IPS-11a (cell line): ENCODE data around the gene PARP2.
"Not testable (repeated sequence)": the region's sequence is repeated elsewhere in the genome, so short reads cannot be mapped to it uniquely, and the experiment has no call there.

Experiments
- H3K4me3 ChIP-seq: one replicate; pipeline ENCODE4 v1.5.1; 2013; ENCODE audit warnings: low read depth, low read length, control low read depth

PARP2 gene

DNA sequence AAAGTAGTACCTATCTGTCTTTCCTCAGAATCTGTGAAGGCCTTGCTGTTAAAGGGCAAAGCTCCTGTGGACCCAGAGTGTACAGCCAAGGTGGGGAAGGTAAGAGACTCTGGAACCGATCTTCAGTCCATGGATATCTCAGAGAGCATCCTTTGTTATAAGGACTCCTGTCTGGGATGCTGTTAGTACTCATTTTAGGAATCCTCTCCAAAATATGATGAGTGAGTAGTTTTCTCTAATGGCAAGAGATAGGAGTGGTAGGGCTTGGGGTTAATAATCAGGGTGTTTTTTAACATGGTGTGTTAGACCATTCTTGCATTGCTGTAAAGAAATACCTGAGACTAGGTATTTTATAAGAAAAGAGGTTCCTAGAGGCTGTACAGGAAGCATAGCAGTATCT is 1.9 kb downstream of the PARP2 start:
- H3K4me3 ChIP-seq, result no peak overlapping the region

DNA sequence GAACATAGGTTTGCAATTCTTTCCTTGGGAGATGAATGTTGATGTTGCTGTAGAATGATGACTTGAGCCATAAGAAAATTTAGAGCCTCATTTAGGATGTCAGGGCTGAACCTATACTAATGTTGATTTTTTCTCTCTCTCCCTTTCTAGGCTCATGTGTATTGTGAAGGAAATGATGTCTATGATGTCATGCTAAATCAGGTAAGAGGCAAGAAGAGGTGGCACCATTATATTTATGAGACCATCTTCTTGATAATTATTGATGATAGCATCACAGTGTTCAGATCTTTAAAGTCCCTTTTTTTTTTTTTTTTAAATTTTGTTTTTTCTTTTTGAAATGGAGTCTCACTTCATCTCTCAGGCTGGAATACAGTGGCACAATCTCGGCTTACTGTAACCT is 3.3 kb downstream of the PARP2 start:
- H3K4me3 ChIP-seq, result no peak overlapping the region

DNA sequence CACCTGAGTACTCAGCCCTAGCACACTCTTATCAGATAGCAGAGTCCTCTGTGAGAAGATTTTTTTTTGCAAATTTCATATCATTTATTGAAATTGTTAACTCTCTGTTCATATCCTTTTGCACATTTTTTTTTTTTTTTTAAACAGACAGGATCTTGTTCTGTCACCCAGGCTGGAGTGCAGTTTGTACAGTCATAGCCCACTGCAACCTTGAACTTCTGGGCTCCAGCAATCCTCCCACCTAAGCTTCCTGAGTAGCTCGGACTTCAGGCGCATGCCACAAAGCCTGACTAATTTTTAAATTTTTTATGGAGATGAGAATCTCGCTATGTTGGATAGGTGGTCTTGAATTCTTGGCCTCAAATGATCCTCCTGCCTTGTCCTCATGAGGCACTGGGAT is 4.3 kb downstream of the PARP2 start:
- H3K4me3 ChIP-seq, result no peak overlapping the region

DNA sequence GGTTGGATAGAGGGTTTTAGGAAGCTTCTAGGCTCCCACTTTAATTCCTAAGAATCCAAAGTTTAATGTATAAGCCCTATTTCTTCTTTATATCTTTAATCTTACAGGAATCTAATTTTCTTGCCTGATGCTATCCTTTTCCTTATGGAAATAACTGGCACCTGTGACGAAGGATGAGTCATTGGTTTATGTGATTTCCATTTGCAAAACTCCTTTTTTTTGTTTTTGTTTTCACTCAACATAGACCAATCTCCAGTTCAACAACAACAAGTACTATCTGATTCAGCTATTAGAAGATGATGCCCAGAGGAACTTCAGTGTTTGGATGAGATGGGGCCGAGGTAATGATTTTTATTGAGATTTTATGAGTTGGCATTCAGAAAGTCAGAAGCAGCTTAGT is 6.8 kb downstream of the PARP2 start:
- no peak overlapping the region for H3K4me3 ChIP-seq

DNA sequence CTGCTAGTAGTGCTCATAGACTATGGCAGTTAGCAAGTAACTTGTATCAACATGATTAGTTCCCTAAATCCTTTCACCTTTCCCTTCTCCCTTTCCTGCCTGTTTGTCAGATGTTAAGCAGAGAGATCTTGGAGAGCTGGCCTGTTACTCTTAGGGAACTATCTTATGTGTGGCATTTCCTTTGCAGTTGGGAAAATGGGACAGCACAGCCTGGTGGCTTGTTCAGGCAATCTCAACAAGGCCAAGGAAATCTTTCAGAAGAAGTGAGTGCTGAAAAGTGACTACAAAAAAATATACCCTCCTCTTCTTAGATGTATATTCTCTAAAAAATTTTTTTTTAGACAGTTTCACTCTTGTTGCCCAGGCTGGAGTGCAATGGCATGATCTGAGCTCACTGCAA is 7.4 kb downstream of the PARP2 start:
- H3K4me3 ChIP-seq, result no peak overlapping the region

DNA sequence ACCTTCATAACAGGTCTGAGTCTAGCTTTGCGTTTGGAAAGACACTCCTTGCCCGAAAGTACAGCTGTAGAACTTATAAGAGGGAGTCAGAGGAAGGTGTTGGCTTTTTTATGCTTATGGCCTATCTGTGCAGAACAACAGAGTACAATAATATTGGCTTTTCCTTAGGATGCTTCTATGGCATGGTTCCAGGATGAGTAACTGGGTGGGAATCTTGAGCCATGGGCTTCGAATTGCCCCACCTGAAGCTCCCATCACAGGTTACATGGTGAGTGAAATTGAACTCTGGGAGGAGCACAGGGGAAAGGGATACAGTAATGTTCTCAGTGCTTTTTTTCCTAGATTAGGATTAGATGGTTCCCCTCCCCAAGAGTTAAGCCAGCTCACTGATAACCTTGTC is 13.0 kb downstream of the PARP2 start:
- no peak overlapping the region for H3K4me3 ChIP-seq

DNA sequence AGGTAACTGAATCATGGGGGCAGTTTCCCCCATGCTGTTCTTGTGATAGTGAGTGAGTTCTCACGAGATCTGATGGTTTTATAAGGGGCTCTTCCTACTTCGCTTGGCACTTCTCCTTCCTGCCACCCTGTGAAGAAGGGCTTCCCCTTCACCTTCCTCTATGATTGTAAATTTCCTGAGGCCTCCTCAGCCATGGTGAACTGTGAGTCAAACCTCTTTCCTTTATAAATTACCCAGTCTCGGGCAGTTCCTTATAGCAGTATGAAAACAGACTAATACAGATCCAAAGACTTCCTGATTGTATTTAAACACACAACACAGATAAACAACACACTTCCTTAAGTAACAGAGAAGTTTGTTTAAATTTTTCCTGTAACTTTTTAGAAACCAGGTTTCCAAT is 15.0 kb downstream of the PARP2 start:
- not testable (repeated sequence) for H3K4me3 ChIP-seq

DNA sequence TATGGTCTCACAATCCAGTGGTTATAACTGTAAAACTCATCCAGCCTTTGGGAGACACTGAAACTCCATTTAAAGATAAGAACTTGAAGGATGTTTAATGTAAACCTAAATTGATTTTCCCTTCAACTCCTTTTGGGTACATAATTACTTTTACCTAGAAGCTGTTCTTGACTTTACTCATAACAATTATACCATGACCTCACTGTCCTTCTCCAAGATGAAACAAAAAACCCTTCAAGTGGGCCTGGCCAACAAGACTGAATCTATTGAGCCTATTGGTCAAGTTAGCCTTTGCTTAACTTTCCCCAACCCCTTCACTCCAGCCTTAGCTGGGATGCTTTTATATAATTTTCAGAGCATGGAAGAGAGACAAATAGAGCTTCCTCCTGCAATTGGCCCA is 22.5 kb downstream of the PARP2 start:
- H3K4me3 ChIP-seq, result no peak overlapping the region

DNA sequence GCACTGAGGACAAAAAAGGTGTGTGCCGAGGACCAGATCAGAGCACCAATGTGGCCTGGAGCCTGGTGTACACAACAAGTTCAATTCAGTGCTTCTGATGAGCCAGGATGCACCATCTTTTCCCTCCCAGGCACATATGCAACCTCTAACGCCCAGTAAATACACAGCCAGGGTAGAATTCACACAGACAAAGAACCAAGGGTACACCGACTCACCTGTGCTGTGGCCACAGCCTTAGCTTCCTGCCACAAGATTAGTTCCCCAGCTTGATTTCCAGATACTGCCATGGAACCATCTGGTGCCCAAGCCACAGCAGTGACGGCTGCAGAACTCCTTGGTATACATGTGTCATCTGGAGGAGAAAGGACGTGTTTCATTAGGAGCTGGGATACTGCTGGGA is 29.4 kb downstream of the PARP2 start:
- no peak overlapping the region for H3K4me3 ChIP-seq

DNA sequence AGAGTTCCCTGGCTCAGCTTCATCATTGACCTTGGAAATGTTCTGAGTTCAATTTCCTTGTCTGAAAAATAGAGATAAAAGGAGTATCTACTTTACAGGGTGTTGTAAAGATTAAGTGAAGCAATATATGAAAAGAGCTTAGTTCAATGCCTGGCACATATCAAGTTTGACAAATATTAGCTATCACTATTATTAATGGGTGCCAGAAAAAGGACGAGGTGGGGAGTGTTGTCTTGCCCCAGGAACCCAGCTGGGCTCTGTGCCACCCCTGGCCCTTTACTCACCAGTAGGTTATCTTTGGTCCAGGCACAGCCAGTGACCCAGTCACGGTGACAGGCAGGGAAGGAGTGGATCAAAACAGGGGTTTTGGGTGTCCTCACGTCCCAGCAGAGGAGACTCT is 32.0 kb downstream of the PARP2 start:
- no peak overlapping the region for H3K4me3 ChIP-seq

DNA sequence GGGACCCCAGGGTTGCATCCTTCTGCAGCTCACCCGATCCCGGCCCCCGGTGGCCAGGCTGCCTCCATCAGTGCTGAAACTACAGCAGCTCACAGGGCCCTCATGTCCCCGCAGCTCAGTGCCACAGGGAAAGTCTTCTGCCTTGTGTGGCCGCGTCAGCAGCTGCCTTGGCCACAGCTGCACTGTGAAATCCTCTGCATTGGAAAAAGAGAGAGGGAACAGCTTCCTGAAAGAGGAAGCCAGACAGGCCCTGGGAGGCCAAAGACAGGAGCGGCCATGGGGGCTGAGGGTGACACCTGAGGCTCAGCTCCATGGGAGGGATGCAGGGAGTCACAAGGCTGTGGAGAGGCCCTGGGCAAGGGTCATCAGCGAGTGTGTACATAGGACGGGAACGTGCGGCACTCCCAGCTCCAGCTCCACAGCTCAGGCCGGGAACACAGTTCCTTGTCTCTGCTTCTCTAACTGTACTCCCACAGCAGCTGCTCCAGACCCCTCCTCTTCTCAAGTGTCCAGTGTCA is 32.7 kb downstream of the PARP2 start:
- no peak overlapping the region for H3K4me3 ChIP-seq

DNA sequence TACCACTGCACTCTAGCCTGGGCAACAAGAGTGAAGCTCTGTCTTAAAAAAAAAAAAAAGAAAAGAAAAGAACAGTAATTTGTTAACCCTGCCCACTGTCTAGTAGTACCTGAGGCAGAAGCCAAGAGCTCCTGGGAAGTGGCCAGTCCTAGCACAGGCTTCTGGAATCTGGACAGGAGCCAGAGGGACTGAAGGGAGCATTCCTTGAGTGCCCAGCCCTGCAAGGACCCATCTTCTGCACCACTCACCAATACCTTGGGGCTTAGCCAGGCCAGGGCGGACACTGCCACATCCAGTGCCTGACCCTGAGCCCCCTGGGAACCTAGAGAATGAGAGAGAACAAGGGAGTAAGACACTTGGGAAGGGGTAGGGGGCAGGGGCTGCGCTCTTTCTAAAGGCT is 33.7 kb downstream of the PARP2 start:
- no peak overlapping the region for H3K4me3 ChIP-seq

DNA sequence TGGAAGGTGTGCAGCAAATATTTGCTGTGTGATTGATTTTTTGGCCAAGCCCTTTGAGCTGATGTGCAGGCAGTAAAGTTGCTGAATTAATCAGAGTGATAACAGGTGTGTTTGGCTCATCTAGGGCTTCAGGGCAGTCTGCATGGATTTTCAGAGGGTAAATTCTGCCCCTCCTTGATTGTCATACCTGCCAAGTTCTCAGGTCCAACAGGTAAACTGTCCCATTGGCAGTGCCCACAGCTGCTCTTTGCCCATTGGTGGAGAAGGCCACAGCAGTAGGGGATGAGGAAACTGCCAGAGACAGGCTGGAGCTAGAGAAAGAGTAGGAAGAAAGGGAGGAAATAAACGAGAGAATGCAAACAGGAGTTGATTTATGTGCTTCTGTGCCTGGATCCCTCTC is 36.3 kb downstream of the PARP2 start:
- H3K4me3 ChIP-seq, result no peak overlapping the region

DNA sequence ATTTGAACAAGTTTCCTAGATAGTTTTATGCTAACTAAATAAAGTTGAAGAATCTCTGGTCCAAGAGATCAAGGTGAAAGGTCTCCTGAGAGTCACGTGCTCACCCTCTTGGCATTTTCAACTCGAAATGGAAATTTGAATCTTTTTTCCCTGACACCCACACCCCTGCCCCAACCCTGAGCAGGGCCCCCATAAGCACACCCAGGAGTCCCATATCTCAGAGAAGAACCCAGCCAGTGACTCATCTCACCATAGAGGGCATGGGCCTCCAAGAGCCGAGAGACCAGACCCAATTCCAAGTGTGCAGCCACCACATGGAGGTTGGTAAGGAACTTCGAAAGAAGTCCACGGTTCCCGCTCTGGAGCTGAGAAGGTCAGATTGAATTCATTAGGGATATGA is 37.2 kb downstream of the PARP2 start:
- no peak overlapping the region for H3K4me3 ChIP-seq

DNA sequence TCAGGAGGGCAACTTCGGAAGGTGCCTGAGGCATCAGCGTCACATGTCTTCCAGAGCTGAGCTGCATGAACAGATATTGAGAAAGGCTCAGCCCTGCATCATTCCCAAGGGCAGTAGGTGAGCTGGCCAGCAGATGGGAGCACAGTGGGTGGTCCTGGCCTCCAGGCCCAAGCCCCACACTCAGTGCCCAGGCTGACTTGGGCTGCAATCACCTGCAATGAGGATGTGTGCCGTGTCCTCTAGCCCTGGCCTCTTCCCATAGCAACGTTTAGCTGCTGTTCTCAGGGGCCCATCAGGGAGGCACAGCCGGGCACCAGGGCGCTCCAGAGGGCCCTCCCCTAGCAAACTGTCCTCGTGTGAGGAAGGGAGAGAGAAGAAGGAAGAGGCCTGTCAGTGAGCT is 37.9 kb downstream of the PARP2 start:
- no peak overlapping the region for H3K4me3 ChIP-seq

DNA sequence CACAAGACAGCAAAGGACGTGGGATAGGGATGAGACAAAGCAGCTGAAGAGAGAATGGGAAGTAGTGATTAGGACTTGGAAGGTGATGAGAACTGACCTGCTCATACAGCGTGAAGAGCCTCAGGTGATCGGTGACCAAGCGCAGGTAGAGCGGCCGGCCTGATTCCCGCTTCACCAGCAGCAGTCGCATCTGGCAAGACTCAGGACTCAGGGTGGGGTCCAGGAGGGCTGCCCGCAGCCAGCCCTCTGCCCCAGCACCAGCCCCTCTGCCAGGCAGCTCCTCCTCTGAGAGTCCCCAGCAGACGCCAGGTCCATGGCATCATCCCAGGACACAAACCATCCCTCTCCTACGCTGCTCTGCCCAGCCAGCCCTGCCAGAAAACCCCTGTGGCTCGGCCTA is 39.1 kb downstream of the PARP2 start:
- H3K4me3 ChIP-seq, result no peak overlapping the region

DNA sequence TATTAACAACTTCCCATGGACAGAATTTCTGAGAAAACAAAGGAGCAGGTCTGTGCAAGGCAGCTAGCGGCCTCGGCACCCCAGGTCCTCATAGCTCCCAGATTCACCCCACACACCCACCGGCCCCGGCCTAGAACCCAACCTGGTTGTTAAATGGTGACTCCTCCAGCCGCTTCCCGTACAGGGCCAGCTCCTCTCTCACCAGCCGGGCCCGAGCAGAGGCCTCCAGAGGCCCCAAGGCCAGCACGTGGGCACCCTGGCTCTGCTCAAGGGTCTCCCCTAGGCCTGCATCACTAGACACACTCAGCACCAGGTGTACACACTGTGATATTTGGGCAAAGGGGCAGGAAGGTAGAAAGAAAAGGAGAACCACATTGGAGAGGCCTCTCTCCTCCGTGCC is 39.6 kb downstream of the PARP2 start:
- no peak overlapping the region for H3K4me3 ChIP-seq

DNA sequence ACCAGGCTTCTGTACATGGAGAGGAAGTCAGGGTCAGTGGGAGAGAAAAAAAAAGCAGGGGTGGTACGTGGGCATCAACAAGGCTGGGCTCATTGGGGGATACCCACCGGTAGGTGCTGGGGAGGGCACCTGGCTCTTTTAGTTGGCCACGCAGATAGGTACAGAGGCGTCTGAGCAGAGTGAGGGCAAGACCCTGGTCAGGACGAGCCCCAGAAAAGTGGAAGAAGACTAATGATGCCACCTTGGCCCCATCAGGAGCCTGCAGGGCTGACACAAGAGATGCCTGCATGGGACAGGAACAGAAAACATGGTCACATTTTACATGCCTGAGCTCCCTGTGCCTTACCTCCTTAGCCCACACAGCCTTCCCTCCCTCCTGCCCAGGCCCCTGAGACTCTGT is 40.2 kb downstream of the PARP2 start:
- H3K4me3 ChIP-seq, result no peak overlapping the region

DNA sequence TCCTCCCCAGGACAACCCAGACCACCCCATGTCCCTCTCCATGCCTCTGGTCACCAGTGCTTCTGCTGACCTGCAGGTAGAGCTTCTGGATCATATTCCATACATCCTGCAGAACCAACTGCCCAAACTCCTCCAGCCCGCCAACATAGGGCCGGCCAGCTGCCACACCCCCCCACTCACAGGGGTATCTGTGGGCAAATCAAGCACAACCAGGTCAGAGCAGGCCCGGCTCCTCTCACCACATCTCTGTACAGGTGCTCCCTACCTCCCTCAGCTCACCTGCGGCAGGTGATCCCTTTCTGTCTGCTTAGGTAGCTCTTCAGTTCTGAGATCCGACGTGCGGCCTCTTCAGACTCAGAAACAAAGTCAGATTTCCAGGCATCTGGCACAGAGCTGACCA is 40.9 kb downstream of the PARP2 start:
- no peak overlapping the region for H3K4me3 ChIP-seq

DNA sequence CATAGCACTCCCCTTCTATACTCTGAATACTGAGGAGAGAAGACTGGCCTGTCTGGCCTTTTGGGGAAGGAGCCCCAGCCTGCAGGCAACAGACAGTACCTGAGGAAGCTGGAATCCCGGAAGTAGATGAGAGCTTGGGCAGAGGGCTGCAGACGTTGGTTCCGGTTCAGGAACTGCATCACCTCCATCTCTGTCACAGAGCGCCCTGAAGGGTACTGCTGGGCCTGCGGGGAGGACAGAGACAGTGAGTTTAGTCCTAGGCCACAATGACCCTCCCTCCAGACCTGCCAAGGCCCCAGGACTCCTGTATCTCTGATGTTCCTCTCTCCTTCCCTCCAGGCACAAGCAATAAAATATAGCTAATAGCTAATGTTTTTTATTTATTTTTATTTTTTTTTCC is 41.5 kb downstream of the PARP2 start:
- no peak overlapping the region for H3K4me3 ChIP-seq

DNA sequence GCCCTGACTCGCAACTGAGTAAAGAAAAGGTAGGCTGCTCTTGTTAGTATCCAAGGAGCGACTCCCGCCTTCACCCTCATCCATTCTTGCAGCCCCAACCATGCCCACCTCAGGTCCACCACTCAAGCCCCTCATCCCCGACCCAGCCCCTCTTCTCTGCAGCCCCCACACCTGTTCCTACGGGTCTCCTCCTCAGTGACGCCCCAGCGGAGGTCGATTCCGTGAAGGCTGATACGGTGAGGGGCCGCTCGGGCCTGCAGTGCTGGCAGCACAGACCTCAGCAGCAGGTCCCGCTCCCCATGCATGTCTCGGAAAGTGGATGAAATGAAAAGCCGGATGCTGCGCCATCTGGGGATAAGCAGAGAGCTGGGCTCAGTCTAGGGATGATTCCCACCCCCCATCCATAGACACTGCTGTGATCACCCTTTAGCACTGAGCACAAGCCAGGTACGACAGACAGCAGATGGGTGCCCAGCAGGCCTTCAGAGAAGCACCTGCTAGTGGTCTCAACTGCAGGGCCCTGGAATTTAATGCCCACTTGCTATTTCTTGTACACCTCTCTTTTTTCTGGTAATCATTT is 42.9 kb downstream of the PARP2 start:
- H3K4me3 ChIP-seq, result no peak overlapping the region

DNA sequence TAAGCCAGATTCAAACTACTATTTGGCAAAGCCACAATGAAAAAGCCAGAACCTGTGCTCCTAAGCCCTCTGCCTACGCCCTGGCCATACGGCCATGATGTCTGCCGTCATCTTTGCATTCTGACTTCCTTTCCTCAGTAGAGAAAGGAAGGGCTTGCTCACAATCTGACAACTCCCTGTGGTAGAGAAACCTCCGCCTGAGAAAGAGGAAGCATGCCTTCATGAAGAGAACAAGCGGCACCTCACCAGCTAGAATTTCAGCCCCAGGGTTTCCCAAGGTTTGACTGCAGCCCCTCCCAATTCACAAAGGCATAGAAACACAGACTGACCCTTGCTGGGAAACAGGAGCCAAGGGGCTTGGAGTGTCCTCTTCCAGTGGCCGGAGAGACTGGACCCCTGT is 44.1 kb downstream of the PARP2 start:
- no peak overlapping the region for H3K4me3 ChIP-seq

DNA sequence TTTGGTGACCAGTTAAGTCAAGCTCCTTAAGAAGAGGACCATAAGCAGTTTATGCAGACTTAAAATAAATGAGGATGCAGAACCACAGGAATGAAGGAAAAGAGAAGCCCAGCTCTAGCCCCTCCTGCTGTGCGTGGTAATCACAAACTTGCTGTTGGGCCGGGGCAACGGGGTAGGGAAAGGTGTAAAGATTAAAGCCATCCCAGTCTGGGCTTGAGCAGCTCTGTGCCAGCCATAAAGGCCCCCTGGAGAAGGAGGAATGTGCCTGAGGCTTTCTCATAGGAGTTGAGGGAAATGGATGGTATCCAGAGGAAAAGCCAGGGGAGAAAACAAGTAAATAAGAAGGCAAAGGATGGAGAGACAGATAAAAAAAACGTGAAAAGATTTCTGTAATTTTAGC is 44.7 kb downstream of the PARP2 start:
- no peak overlapping the region for H3K4me3 ChIP-seq

DNA sequence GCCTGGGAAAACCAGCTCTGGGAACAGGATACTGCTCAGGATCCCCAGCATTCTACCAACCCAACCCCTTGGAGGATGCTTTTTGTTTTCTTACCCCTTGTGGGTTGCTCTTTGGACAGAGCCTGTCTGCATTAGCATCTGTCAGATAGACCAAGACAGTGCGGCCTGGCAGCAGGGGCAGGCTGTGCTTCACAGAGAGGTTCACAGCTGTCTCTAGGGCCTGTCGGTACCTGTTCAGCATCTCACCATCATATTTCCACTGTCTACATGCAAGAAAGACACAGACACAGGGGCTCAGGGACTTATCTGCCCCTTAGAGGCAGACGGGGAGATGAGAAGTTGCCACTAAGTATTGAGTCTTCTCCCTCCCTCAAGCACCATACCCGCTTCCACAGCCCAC is 48.1 kb downstream of the PARP2 start:
- no peak overlapping the region for H3K4me3 ChIP-seq
